Measurements from ENCODE around the gene LCK. TPM values are rescaled to one million over a fixed set of nuclear protein-coding genes. Genes with fewer than 3 reads are reported as not detected.

Gene LCK
- total and polyA plus RNA-seq, 7 donors = 0.36 to 37.3 (median 0.87) TPM; not detected in 1

DNA sequence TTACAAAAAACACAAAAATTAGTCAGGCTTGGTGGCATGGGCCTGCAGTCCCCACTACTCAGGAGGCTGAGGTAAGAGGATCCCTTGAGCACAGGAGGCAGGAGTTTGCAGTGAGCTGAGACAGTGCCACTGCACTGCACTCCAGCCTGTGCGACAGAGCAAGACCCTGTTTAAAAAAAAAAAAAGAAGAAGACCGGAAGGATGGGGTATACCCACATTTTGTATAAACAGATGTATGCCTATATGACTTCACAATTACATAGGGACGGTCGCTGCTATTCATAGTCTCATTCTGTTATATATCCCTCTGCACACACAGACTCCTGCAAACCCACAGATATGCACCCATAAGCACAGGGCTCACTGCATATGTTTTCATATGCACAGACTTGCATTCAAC, 12.7 kb downstream of the LCK start:
- no peak overlapping the region for H3K4me3 ChIP-seq
- no peaks in the 10 kb centered on the region for H3K27me3 ChIP-seq
- WGBS, 2 donors = 61 to 85% methylated on average over 4 of the region's 4 CpGs
- no peak for DNase-seq
- H3K4me1 ChIP-seq = no peaks in the 10 kb centered on the region
- H3K27ac ChIP-seq = no peak overlapping the region
- no peaks in the 10 kb centered on the region for H3K9me3 ChIP-seq
- intact Hi-C loops (cut with DNase I) = no loop called here
- TF ChIP-seq EP300 (IDR thresholded peaks at IDR 0.05) (no peak), POLR2A (IDR thresholded peaks at IDR 0.05) (no peak), POLR2AphosphoS5 (IDR thresholded peaks at IDR 0.05) (no peak)
- TF ChIP-seq, protein P1, sequence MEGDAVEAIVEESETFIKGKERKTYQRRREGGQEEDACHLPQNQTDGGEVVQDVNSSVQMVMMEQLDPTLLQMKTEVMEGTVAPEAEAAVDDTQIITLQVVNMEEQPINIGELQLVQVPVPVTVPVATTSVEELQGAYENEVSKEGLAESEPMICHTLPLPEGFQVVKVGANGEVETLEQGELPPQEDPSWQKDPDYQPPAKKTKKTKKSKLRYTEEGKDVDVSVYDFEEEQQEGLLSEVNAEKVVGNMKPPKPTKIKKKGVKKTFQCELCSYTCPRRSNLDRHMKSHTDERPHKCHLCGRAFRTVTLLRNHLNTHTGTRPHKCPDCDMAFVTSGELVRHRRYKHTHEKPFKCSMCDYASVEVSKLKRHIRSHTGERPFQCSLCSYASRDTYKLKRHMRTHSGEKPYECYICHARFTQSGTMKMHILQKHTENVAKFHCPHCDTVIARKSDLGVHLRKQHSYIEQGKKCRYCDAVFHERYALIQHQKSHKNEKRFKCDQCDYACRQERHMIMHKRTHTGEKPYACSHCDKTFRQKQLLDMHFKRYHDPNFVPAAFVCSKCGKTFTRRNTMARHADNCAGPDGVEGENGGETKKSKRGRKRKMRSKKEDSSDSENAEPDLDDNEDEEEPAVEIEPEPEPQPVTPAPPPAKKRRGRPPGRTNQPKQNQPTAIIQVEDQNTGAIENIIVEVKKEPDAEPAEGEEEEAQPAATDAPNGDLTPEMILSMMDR (IDR thresholded peaks at IDR 0.05) = no peak
- H3K36me3 ChIP-seq = no peaks in the 10 kb centered on the region

DNA sequence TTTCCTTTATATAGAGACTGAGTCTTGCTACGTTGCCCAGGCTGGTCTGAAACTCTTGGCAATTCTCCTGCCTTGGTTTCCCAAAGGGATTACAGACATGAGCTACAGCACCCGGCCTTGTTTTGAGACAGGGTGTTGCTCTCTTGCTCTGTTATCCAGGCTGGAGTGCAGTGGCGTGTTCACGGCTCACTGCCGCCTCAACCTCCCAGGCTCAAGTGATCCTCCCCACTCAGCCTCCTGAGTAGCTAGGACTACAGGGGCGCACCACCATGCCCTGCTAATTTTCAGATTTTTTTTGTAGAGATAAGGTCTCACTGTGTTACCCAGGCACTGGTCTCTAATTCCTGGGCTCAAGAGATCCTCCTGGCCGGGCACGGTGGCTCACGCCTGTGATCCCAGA, 14.8 kb downstream of the LCK start:
- no peaks in the 10 kb centered on the region for H3K27me3 ChIP-seq
- DNase-seq = no peak
- 95 to 96% methylated on average over 9 of the region's 9 CpGs for WGBS, 2 donors
- intact Hi-C loops (cut with DNase I) = no loop called here
- no peaks in the 10 kb centered on the region for H3K9me3 ChIP-seq
- TF ChIP-seq EP300 (IDR thresholded peaks at IDR 0.05) = no peak
- TF ChIP-seq POLR2A (IDR thresholded peaks at IDR 0.05) = no peak
- TF ChIP-seq POLR2AphosphoS5 (IDR thresholded peaks at IDR 0.05) = no peak
- TF ChIP-seq, protein P1 (IDR thresholded peaks at IDR 0.05) = no peak
- no peak overlapping the region for H3K27ac ChIP-seq
- H3K4me1 ChIP-seq = no peaks in the 10 kb centered on the region
- no peak overlapping the region for H3K4me3 ChIP-seq
- H3K36me3 ChIP-seq = no peaks in the 10 kb centered on the region

- Histone ChIP-seq H3K4me3 (no peak overlapping the region), H3K9me3 (no peaks in the 10 kb centered on the region), H3K27ac (no peak overlapping the region), H3K36me3 (no peaks in the 10 kb centered on the region), H3K27me3 (no peaks in the 10 kb centered on the region), H3K4me1 (no peaks in the 10 kb centered on the region)
- TF ChIP-seq, protein P1 (IDR thresholded peaks at IDR 0.05) = no peak
- TF ChIP-seq POLR2AphosphoS5 (IDR thresholded peaks at IDR 0.05) (no peak), POLR2A (IDR thresholded peaks at IDR 0.05) (no peak), EP300 (IDR thresholded peaks at IDR 0.05) (no peak)
- 61 to 79% methylated on average over 7 of the region's 7 CpGs for WGBS, 2 donors
- intact Hi-C loops (cut with DNase I) = no loop called here
- no peak for DNase-seq
Measured at GRCh38 chr1:32266921-32267591, 16.0 kb downstream of the LCK start.

DNA sequence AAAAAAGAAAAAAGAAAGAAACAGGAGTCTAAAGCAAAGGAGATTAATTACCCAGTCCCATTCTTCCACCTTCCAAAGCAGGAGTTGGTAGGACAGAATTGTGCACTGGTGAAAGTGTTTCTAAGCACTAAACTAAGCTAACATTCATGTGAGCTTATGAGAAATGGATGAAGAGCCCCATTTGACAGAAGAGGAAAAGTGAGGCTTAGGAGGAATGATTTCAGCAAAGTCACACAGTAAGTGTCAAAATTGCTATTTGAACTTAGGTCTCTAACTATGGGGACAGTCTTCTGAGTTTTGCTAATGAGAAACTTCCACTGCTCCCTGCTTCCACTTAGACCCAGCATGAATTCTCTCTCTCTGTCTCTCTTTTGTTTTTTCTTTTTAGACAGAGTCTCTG, 18.7 kb downstream of the LCK start:
- Histone ChIP-seq H3K9me3 (no peaks in the 10 kb centered on the region), H3K27ac (no peak overlapping the region), H3K27me3 (peaks cover 0 to 21% (median 10%) of the 10 kb centered on the region in 3 donors), H3K36me3 (no peaks in the 10 kb centered on the region), H3K4me1 (no peaks in the 10 kb centered on the region), H3K4me3 (no peak overlapping the region)
- intact Hi-C loops (cut with DNase I) = no loop called here
- no peak for DNase-seq
- no peak for TF ChIP-seq POLR2A (IDR thresholded peaks at IDR 0.05)
- TF ChIP-seq, protein P1 (IDR thresholded peaks at IDR 0.05) = no peak
- no peak for TF ChIP-seq EP300 (IDR thresholded peaks at IDR 0.05)
- no peak for TF ChIP-seq POLR2AphosphoS5 (IDR thresholded peaks at IDR 0.05)
